Nephron progenitor cell (in vitro differentiated cells): ENCODE results near the gene GUCA1A.

Experiments used
- DNase-seq: peaks from one replicate; pipeline ENCODE4 v3.0.0; 2021
- H3K27ac Mint-ChIP-seq: 2 replicates; pipeline ENCODE4 v1.8.0; 2021; ENCODE audit warnings: mild to moderate bottlenecking, moderate library complexity, mixed read lengths
- H3K27me3 Mint-ChIP-seq: 2 replicates; pipeline ENCODE4 v1.8.0; 2021; ENCODE audit warnings: mild to moderate bottlenecking, low read depth, mixed read lengths; ENCODE audit not compliant: poor library complexity
- H3K36me3 Mint-ChIP-seq: 2 replicates; pipeline ENCODE4 v1.8.0; 2021; ENCODE audit warnings: low read depth, mixed read lengths
- H3K4me1 Mint-ChIP-seq: 2 replicates; pipeline ENCODE4 v1.8.0; 2021; ENCODE audit warnings: mixed read lengths
- H3K4me3 Mint-ChIP-seq: 2 replicates; pipeline ENCODE4 v1.8.0; 2021; ENCODE audit warnings: mild to moderate bottlenecking, moderate library complexity, mixed read lengths
- H3K9me3 Mint-ChIP-seq: 2 replicates; pipeline ENCODE4 v1.8.0; 2021; ENCODE audit warnings: mild to moderate bottlenecking, moderate library complexity, mixed read lengths
- TF ChIP-seq, protein P1 (sequence below): fragments of 200-600 bp; sonication (generic); IDR thresholded peaks from 2 replicates; pipeline ENCODE4 v1.5.0; 2021; ENCODE audit warnings: antibody characterized with exemption

Gene GUCA1A

DNA sequence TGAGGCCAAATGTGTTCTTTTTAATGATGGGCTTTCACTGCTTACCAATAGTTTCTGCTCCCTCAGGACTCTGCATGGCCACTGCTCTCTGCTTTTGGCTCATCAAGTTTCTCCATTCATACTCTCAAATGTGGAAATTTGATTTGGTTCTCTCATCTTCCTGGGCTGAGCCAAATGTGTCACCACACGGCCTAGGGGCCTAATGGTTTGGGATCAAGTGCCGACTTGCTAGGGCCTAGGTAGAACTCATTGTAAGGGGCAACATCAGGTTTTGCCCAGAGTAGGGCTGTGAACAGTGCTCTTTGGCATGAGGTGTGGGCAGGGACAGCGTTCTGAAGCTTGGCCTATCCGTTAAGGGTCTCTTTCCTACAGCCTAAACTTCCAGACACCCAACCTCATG lies 48.4 kb downstream of the GUCA1A start:
- H3K27me3 Mint-ChIP-seq: peaks cover 8% of the 10 kb centered on the region
- DNase-seq: no peak
- TF ChIP-seq, protein P1, sequence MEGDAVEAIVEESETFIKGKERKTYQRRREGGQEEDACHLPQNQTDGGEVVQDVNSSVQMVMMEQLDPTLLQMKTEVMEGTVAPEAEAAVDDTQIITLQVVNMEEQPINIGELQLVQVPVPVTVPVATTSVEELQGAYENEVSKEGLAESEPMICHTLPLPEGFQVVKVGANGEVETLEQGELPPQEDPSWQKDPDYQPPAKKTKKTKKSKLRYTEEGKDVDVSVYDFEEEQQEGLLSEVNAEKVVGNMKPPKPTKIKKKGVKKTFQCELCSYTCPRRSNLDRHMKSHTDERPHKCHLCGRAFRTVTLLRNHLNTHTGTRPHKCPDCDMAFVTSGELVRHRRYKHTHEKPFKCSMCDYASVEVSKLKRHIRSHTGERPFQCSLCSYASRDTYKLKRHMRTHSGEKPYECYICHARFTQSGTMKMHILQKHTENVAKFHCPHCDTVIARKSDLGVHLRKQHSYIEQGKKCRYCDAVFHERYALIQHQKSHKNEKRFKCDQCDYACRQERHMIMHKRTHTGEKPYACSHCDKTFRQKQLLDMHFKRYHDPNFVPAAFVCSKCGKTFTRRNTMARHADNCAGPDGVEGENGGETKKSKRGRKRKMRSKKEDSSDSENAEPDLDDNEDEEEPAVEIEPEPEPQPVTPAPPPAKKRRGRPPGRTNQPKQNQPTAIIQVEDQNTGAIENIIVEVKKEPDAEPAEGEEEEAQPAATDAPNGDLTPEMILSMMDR: no peak
- no peak overlapping the region for H3K4me3 Mint-ChIP-seq
- H3K4me1 Mint-ChIP-seq: peaks cover 27% of the 10 kb centered on the region
- no peaks in the 10 kb centered on the region for H3K36me3 Mint-ChIP-seq
- H3K27ac Mint-ChIP-seq: no peak overlapping the region
- H3K9me3 Mint-ChIP-seq: no peaks in the 10 kb centered on the region

DNA sequence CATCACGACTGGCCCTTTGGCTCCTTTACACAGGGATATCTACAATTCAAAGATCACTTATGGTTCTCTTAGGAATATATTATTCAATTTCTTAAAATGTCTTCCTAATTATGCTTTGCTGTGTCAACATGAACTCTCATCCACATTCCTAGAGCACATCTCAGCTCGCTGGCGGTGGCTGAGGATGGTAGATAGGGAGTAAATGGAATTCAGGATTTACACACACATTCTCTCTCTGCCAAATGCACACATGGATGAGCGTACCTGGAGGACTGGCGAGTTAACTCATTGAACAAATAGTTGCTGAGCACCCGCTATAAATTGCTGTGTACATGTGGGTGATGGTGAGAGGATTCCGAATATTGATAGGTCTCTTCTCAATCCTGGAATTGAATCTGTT lies 49.3 kb downstream of the GUCA1A start:
- TF ChIP-seq, protein P1: no peak
- Mint-ChIP-seq H3K27ac (no peak overlapping the region), H3K4me1 (peaks cover 30% of the 10 kb centered on the region), H3K9me3 (no peaks in the 10 kb centered on the region), H3K4me3 (no peak overlapping the region), H3K36me3 (no peaks in the 10 kb centered on the region), H3K27me3 (peaks cover 8% of the 10 kb centered on the region)
- no peak for DNase-seq

DNA sequence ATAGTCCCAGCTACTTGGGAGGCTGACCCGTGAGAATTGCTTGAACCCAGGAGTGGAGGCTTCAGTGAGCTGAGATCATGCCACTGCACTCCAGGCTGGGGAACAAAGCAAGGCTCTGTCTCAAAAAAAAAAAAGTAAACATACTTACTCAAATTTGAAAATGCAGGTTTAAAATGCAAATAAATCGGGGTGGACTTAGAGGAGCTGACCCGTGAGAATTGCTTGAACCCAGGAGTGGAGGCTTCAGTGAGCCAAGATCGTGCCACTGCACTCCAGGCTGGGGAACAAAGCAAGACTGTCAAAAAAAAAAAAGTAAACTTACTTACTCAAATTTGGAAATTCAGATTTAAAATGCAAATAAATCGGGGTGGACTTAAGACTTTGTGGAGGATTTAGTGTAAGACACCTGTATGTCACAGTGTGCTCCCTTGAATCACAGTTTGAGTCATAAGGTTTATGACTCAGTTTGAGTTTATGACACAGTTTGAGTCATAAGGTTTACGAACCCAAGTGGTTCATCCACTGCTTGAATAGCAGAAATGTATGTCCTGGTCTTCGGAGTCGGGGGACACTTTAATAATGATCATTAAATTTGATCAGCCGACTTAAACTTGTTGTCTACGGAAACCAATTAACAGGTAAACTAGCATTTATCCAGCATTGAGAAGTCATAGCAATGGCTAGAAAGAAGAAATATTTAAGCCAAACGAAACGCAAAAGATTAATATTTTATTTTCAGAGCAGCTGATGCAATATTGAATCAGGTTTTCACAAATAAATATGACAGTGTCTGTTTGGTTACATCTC lies 51.3 kb downstream of the GUCA1A start:
- Mint-ChIP-seq H3K4me1 (peaks cover 29% of the 10 kb centered on the region), H3K27me3 (peaks cover 13% of the 10 kb centered on the region), H3K9me3 (no peaks in the 10 kb centered on the region), H3K27ac (no peak overlapping the region), H3K36me3 (no peaks in the 10 kb centered on the region), H3K4me3 (no peak overlapping the region)
- DNase-seq: no peak
- TF ChIP-seq, protein P1: no peak

DNA sequence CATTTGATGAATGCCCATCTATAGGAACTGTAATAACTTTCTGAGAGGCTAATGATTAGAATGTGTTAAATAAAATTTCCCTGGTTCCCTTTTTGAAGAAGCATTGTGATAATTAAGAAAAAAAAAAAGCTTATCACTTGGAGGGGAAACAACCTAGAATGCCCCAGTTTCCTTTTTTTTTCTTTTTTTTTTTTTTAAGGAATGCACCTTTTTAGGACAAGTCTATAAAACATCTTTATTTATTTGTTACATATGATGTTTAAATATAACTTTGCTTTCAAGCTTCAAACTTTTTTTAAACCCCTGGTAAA lies 51.8 kb downstream of the GUCA1A start:
- Mint-ChIP-seq H3K9me3 (no peaks in the 10 kb centered on the region), H3K36me3 (no peaks in the 10 kb centered on the region), H3K4me1 (peaks cover 29% of the 10 kb centered on the region), H3K27me3 (peaks cover 13% of the 10 kb centered on the region), H3K27ac (no peak overlapping the region), H3K4me3 (no peak overlapping the region)
- no peak for DNase-seq
- TF ChIP-seq, protein P1: no peak

DNA sequence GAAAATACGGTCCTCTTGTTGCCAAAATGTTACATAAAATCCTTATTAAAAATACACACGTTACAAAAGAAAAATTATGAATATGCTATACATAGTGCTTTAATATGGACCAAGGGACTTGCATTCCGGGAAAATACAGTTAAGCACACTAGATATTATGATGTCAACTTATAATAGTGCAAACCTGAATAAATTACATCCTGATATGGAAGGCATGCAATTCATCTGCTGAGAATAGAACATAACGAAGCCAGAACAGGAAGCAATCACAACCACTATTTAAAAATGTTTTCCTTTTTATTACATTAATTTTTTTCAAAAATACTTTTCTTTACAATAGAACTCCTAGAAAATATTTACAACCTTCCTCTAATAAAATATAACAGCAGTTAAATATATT lies 52.3 kb downstream of the GUCA1A start:
- H3K36me3 Mint-ChIP-seq: no peaks in the 10 kb centered on the region
- TF ChIP-seq, protein P1: no peak
- H3K9me3 Mint-ChIP-seq: no peaks in the 10 kb centered on the region
- no peak for DNase-seq
- H3K4me1 Mint-ChIP-seq: peaks cover 29% of the 10 kb centered on the region
- H3K4me3 Mint-ChIP-seq: no peak overlapping the region
- H3K27me3 Mint-ChIP-seq: peaks cover 10% of the 10 kb centered on the region
- H3K27ac Mint-ChIP-seq: no peak overlapping the region

DNA sequence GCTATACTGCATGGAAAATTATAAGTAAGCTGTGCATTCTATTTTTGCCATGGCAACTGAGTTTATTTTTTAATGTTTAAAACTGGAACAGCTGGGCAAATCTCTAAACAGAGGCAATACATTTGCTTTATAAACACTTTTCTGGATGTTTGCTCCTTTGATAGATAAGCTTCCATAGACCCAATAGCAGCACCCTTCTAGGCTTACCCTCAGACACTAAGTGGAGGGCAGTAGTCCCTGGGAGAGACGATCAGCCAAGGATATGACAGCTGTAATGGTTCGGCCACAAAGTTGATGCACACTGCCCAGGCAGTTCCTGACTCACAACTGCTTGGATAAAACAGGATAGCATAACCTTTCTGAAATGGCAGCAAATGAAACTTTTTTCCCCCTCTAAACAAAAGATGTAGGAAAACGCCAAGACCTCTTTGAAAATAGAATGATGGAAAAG lies 53.0 kb downstream of the GUCA1A start:
- Mint-ChIP-seq H3K4me1 (peaks cover 29% of the 10 kb centered on the region), H3K36me3 (no peaks in the 10 kb centered on the region), H3K9me3 (no peaks in the 10 kb centered on the region), H3K27ac (peak overlapping the region; percentile 73), H3K4me3 (no peak overlapping the region), H3K27me3 (peaks cover 9% of the 10 kb centered on the region)
- DNase-seq: no peak
- TF ChIP-seq, protein P1: no peak
